ENCODE results near the gene TSC2.

TSC2 gene

GRCh38 chr16:2076072-2076865 lies 28.5 kb downstream of the TSC2 start:
- no peaks in the 10 kb centered on the region for H3K9me3 ChIP-seq (ENCODE audit: control insufficient read depth, low read length)
- no peak overlapping the region for H3K4me3 ChIP-seq (ENCODE audit: extremely low read depth, insufficient read depth, low read length, poor library complexity, severe bottlenecking)
- 96 to 97% methylated on average over 18 to 20 of the region's 28 CpGs for WGBS, 2 experiments (ENCODE audit: insufficient coverage in 2 of 2)
- no peak overlapping the region for H3K27ac ChIP-seq (ENCODE audit: low read depth, low read length, severe bottlenecking)
- no peaks in the 10 kb centered on the region for H3K4me1 ChIP-seq (ENCODE audit: control insufficient read depth, insufficient read depth, low read length, poor library complexity, severe bottlenecking)
- H3K36me3 ChIP-seq (ENCODE audit: control insufficient read depth, insufficient read depth, low read length) = peaks cover 79% of the 10 kb centered on the region

DNA sequence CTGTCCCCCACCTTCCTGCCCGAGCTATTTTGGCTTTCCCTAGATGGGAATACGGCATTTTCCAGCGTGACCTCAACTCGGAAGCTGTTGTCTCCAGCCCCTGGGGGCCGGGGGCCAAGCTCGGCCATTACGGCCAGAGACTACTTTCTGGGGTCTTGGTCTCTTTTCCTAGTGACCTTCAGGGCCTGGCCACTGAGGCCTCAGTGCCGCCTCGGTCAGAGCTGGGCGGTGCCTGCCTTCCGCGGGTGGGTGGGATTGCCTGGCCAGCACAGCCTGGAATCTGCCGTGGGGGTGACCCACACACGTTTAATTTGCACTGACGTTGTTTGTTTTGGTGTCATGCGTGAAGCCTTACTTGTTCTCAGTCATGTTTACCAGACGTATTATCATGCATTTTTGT lies 29.2 kb downstream of the TSC2 start:
- WGBS, 2 experiments (ENCODE audit: insufficient coverage in 2 of 2) = 92 to 97% methylated on average over 17 of the region's 17 CpGs
- Histone ChIP-seq H3K4me3 (ENCODE audit: extremely low read depth, insufficient read depth, low read length, poor library complexity, severe bottlenecking) (no peak overlapping the region), H3K27ac (ENCODE audit: low read depth, low read length, severe bottlenecking) (no peak overlapping the region), H3K4me1 (ENCODE audit: control insufficient read depth, insufficient read depth, low read length, poor library complexity, severe bottlenecking) (no peaks in the 10 kb centered on the region), H3K9me3 (ENCODE audit: control insufficient read depth, low read length) (no peaks in the 10 kb centered on the region), H3K36me3 (ENCODE audit: control insufficient read depth, insufficient read depth, low read length) (peaks cover 81% of the 10 kb centered on the region)

DNA sequence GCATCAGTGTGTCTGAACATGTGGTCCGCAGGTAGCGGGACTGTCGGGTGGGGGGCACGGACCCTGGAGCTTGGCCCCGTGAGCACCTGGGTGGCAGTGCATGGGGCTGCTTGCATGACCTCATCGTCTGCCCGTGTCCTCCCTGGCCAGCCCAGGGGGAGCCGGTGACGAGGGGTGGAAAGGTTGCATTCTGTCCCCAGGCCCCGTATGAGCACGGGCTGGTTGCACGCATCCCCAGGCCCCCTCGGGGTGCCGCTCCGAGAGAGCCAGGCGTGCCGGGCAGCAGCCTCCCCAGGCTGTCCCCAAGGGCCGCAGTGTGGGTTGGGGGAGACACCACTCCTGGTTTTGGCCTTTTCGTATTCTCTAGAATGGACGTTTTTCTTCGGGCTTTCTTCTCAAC lies 29.9 kb downstream of the TSC2 start:
- Histone ChIP-seq H3K4me1 (ENCODE audit: control insufficient read depth, insufficient read depth, low read length, poor library complexity, severe bottlenecking) (no peaks in the 10 kb centered on the region), H3K9me3 (ENCODE audit: control insufficient read depth, low read length) (no peaks in the 10 kb centered on the region), H3K36me3 (ENCODE audit: control insufficient read depth, insufficient read depth, low read length) (peaks cover 83% of the 10 kb centered on the region), H3K27ac (ENCODE audit: low read depth, low read length, severe bottlenecking) (no peak overlapping the region), H3K4me3 (ENCODE audit: extremely low read depth, insufficient read depth, low read length, poor library complexity, severe bottlenecking) (no peak overlapping the region)
- WGBS, 2 experiments (ENCODE audit: insufficient coverage in 2 of 2) = 95 to 97% methylated on average over 20 to 21 of the region's 21 CpGs

GRCh38 chr16:2078096-2078495 lies 30.3 kb downstream of the TSC2 start:
- H3K4me1 ChIP-seq (ENCODE audit: control insufficient read depth, insufficient read depth, low read length, poor library complexity, severe bottlenecking) = no peaks in the 10 kb centered on the region
- peaks cover 82% of the 10 kb centered on the region for H3K36me3 ChIP-seq (ENCODE audit: control insufficient read depth, insufficient read depth, low read length)
- H3K9me3 ChIP-seq (ENCODE audit: control insufficient read depth, low read length) = no peaks in the 10 kb centered on the region
- 98 to 100% methylated on average over 4 to 5 of the region's 7 CpGs for WGBS, 2 experiments (ENCODE audit: insufficient coverage in 2 of 2)
- no peak overlapping the region for H3K27ac ChIP-seq (ENCODE audit: low read depth, low read length, severe bottlenecking)
- no peak overlapping the region for H3K4me3 ChIP-seq (ENCODE audit: extremely low read depth, insufficient read depth, low read length, poor library complexity, severe bottlenecking)

DNA sequence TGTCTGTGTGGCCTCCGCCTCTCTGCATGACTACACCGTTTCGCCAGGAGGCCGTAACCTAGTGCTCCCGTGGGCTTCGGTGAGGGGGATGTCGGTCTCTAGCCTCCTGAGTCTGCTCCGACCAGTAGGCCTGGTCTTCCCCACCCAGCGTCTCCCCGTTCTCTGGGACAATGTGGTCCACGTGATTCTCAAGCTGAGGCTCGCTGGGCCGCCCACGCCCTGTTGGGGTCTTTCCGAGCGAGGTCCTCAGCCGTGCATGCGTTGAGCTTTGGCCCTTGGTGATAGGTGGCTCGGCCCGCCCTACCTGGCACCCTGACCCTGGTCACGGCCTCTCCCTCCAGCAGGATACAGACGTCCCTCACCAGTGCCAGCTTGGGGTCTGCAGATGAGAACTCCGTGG lies 30.9 kb downstream of the TSC2 start:
- Histone ChIP-seq H3K36me3 (ENCODE audit: control insufficient read depth, insufficient read depth, low read length) (peaks cover 78% of the 10 kb centered on the region), H3K4me1 (ENCODE audit: control insufficient read depth, insufficient read depth, low read length, poor library complexity, severe bottlenecking) (no peaks in the 10 kb centered on the region)

DNA sequence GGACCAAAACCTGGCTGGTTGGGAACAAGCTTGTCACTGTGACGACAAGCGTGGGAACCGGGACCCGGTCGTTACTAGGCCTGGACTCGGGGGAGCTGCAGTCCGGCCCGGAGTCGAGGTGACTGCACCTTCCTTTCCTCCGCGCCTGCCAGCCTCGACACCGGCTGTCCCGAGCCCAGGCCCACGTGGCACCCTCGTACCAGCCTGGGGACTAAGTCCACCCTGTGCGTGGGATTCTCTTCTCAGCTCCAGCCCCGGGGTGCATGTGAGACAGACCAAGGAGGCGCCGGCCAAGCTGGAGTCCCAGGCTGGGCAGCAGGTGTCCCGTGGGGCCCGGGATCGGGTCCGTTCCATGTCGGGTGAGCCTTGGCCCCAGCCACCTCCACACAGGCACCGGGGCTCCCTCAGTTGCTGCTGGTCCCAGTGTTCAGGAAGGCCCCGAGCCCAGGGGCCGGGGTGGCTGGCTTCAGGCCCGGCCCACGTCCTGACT lies 31.6 kb downstream of the TSC2 start:
- Histone ChIP-seq H3K36me3 (ENCODE audit: control insufficient read depth, insufficient read depth, low read length) (peaks cover 77% of the 10 kb centered on the region), H3K4me1 (ENCODE audit: control insufficient read depth, insufficient read depth, low read length, poor library complexity, severe bottlenecking) (no peaks in the 10 kb centered on the region), H3K27ac (ENCODE audit: low read depth, low read length, severe bottlenecking) (no peak overlapping the region), H3K9me3 (ENCODE audit: control insufficient read depth, low read length) (no peaks in the 10 kb centered on the region), H3K4me3 (ENCODE audit: extremely low read depth, insufficient read depth, low read length, poor library complexity, severe bottlenecking) (no peak overlapping the region)
- 96 to 97% methylated on average over 20 to 29 of the region's 30 CpGs for WGBS, 2 experiments (ENCODE audit: insufficient coverage in 2 of 2)

More for the DNA sequence above, 30.9 kb downstream of the TSC2 start:
- no peak overlapping the region for H3K4me3 ChIP-seq (ENCODE audit: extremely low read depth, insufficient read depth, low read length, poor library complexity, severe bottlenecking)
- no peak overlapping the region for H3K27ac ChIP-seq (ENCODE audit: low read depth, low read length, severe bottlenecking)
- 95 to 96% methylated on average over 22 to 23 of the region's 23 CpGs for WGBS, 2 experiments (ENCODE audit: insufficient coverage in 2 of 2)
- H3K9me3 ChIP-seq (ENCODE audit: control insufficient read depth, low read length) = no peaks in the 10 kb centered on the region

DNA sequence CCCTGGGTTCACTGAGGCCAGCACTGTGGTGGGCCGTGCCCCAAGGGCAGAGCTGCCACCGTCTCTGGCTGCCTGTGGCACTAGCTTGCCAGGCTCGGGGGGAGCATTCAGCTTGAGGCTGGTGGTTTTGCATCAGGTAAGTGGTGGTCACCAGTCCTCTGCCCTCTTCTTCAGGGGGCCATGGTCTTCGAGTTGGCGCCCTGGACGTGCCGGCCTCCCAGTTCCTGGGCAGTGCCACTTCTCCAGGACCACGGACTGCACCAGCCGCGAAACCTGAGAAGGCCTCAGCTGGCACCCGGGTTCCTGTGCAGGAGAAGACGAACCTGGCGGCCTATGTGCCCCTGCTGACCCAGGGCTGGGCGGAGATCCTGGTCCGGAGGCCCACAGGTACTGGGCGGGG lies 32.2 kb downstream of the TSC2 start:
- Histone ChIP-seq H3K27ac (ENCODE audit: low read depth, low read length, severe bottlenecking) (no peak overlapping the region), H3K4me1 (ENCODE audit: control insufficient read depth, insufficient read depth, low read length, poor library complexity, severe bottlenecking) (no peaks in the 10 kb centered on the region), H3K4me3 (ENCODE audit: extremely low read depth, insufficient read depth, low read length, poor library complexity, severe bottlenecking) (no peak overlapping the region), H3K9me3 (ENCODE audit: control insufficient read depth, low read length) (no peaks in the 10 kb centered on the region), H3K36me3 (ENCODE audit: control insufficient read depth, insufficient read depth, low read length) (peaks cover 75% of the 10 kb centered on the region)
- 96 to 98% methylated on average over 16 of the region's 16 CpGs for WGBS, 2 experiments (ENCODE audit: insufficient coverage in 2 of 2)

DNA sequence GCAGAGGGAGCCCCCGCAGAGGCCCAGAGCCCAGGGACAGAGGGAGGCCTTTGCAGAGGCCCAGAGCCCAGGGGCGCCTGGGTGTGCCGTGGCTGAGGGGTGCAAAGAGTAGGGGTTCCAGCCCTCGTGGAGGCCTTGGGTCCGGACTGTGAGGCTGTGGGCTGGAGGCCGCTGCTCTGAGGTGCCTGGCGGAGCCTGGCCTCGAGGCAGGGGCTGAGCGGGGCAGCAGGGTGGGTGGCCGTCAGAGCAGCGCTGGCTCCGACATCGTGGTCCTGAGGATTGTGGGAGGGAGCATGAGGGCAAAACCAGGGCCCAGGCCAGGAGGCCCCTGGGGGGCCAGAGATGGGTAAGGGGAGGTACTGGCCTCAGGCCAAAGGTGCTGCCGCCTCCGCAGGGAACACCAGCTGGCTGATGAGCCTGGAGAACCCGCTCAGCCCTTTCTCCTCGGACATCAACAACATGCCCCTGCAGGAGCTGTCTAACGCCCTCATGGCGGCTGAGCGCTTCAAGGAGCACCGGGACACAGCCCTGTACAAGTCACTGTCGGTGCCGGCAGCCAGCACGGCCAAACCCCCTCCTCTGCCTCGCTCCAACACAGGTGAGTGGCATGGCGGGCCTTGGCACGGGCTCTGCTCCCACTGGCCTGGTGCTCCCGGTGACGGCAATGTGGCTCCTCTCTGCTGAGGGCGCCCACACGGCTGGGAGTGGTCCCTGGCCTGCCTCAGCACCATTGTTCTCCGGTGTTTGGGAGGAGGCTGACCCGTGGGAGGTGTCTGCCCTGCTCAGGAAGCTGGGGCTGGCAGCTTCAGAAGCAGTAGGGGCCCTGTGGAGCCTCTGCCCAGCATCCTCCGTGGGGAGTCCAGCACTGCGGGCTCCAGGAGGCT lies 33.7 kb downstream of the TSC2 start:
- Histone ChIP-seq H3K36me3 (ENCODE audit: control insufficient read depth, insufficient read depth, low read length) (peaks cover 77% of the 10 kb centered on the region), H3K4me1 (ENCODE audit: control insufficient read depth, insufficient read depth, low read length, poor library complexity, severe bottlenecking) (no peaks in the 10 kb centered on the region), H3K4me3 (ENCODE audit: extremely low read depth, insufficient read depth, low read length, poor library complexity, severe bottlenecking) (no peak overlapping the region), H3K27ac (ENCODE audit: low read depth, low read length, severe bottlenecking) (no peak overlapping the region), H3K9me3 (ENCODE audit: control insufficient read depth, low read length) (no peaks in the 10 kb centered on the region)
- 94 to 99% methylated on average over 30 to 32 of the region's 35 CpGs for WGBS, 2 experiments (ENCODE audit: insufficient coverage in 2 of 2)

DNA sequence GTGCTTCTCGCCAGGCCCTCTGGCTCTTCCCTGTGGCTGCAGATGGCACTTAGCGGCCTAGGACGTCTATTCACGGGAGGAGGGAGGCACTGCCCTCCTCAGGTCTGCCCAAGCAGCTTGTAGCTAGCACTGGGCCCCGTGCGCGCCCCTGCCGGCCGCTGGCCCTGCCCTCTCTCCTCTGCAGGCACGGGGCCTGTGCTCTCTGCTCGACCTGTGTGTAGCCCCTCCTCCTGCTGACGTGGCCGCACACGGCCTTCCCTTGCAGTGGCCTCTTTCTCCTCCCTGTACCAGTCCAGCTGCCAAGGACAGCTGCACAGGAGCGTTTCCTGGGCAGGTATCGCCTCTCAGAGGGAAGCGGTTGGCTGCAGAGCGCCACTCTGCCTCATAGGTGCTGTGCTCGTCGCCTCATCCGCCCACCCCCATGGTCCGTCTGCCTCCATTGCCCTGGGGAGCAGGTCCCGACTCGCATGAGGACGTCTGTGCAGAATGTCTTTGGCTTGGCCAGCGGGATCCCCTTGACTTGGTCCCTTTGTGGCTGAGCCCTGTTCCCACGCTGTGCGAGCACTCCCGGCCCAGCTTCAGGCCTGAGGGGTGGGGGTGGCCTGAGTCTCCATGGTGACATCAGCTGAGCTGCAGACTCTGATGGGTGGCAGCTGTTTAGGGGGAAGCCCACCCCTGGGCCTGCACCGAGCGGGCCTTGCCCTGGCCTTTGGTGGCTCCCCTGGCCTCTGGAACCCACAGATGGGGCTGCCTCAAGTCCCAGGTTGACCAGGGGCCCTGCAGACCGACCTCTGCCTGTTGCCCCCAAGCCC lies 34.6 kb downstream of the TSC2 start:
- H3K36me3 ChIP-seq (ENCODE audit: control insufficient read depth, insufficient read depth, low read length) = peaks cover 76% of the 10 kb centered on the region
- H3K27ac ChIP-seq (ENCODE audit: low read depth, low read length, severe bottlenecking) = no peak overlapping the region
- H3K9me3 ChIP-seq (ENCODE audit: control insufficient read depth, low read length) = no peaks in the 10 kb centered on the region
- no peaks in the 10 kb centered on the region for H3K4me1 ChIP-seq (ENCODE audit: control insufficient read depth, insufficient read depth, low read length, poor library complexity, severe bottlenecking)
- 94 to 95% methylated on average over 25 to 31 of the region's 32 CpGs for WGBS, 2 experiments (ENCODE audit: insufficient coverage in 2 of 2)
- H3K4me3 ChIP-seq (ENCODE audit: extremely low read depth, insufficient read depth, low read length, poor library complexity, severe bottlenecking) = no peak overlapping the region

DNA sequence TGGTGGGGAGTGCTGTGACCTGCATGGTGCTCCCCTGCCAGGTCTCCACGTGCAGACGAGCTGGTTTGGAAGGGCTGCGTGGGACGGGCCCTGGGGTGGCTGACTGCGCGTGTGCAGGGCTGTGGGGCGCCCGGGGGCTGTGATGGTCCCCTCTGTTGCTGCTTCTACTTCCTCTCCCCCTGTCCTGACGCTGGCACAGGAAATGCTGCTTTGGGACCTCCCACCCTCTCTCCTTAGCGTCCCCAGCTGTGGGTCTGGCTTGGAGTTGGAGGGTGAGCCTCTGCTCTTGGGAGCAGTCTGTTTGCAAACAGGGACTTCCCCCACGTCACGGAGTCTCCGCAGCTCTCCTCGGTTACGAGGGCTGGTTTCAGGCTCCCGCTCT lies 35.2 kb downstream of the TSC2 start:
- 95% methylated on average over 14 of the region's 16 CpGs for WGBS, 2 experiments (ENCODE audit: insufficient coverage in 2 of 2)
- Histone ChIP-seq H3K4me1 (ENCODE audit: control insufficient read depth, insufficient read depth, low read length, poor library complexity, severe bottlenecking) (no peaks in the 10 kb centered on the region), H3K36me3 (ENCODE audit: control insufficient read depth, insufficient read depth, low read length) (peaks cover 76% of the 10 kb centered on the region), H3K4me3 (ENCODE audit: extremely low read depth, insufficient read depth, low read length, poor library complexity, severe bottlenecking) (no peak overlapping the region), H3K9me3 (ENCODE audit: control insufficient read depth, low read length) (no peaks in the 10 kb centered on the region), H3K27ac (ENCODE audit: low read depth, low read length, severe bottlenecking) (no peak overlapping the region)

Data from mesodermal cell (in vitro differentiated cells).